ENCODE data around the gene DRC7.

DNA sequence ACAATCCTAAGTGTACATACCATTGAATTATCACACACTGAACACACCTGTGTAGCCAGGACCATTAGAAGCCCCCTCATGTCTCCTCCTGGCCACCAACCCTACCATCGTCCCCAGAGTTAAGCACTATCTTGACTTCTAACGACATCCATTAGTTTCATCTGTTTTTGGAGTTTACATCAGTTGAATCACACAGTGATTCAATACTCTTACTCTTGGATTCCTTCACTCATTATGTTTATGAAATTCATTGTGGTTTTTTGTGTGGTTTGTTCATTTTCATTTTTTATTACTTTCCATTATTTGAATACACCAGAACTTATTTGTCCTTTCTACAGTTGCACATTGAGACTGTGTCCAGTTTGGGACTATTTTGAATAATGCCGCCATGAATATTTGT, 13.6 kb downstream of the DRC7 start:
- TF ChIP-seq, protein P1, sequence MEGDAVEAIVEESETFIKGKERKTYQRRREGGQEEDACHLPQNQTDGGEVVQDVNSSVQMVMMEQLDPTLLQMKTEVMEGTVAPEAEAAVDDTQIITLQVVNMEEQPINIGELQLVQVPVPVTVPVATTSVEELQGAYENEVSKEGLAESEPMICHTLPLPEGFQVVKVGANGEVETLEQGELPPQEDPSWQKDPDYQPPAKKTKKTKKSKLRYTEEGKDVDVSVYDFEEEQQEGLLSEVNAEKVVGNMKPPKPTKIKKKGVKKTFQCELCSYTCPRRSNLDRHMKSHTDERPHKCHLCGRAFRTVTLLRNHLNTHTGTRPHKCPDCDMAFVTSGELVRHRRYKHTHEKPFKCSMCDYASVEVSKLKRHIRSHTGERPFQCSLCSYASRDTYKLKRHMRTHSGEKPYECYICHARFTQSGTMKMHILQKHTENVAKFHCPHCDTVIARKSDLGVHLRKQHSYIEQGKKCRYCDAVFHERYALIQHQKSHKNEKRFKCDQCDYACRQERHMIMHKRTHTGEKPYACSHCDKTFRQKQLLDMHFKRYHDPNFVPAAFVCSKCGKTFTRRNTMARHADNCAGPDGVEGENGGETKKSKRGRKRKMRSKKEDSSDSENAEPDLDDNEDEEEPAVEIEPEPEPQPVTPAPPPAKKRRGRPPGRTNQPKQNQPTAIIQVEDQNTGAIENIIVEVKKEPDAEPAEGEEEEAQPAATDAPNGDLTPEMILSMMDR (IDR thresholded peaks at IDR 0.05) = no peak
- no peak for TF ChIP-seq ZFX (IDR thresholded peaks at IDR 0.05; ENCODE audit: borderline replicate concordance)

Data from 22Rv1 (cell line).